ENCODE measurements around the gene LIAS.
A peak's percentile ranks its signal among the peaks of the same experiment; 100 is the strongest.
"Not testable (repeated sequence)": the region's sequence is repeated elsewhere in the genome, so short reads cannot be mapped to it uniquely, and the experiment has no call there.

LIAS gene

GRCh38 chr4:39497909-39498726 lies 39.3 kb downstream of the LIAS start:
- no peak for DNase-seq (ENCODE audit: low read depth)

- no peak for DNase-seq (ENCODE audit: low read depth)
Observed at GRCh38 chr4:39498727-39499020, 39.8 kb downstream of the LIAS start.

- no peak for DNase-seq (ENCODE audit: low read depth)
Observed at GRCh38 chr4:39502019-39502663, 43.3 kb downstream of the LIAS start.

GRCh38 chr4:39502664-39503035 lies 43.8 kb downstream of the LIAS start:
- DNase-seq (ENCODE audit: low read depth): not testable (repeated sequence)

- DNase-seq (ENCODE audit: low read depth): no peak
Observed at GRCh38 chr4:39504538-39504937, 45.7 kb downstream of the LIAS start.

GRCh38 chr4:39505581-39505980 lies 46.7 kb downstream of the LIAS start:
- DNase-seq (ENCODE audit: low read depth): no peak

GRCh38 chr4:39510348-39510929 lies 51.6 kb downstream of the LIAS start:
- no peak for DNase-seq (ENCODE audit: low read depth)

- not testable (repeated sequence) for DNase-seq (ENCODE audit: low read depth)
Observed at GRCh38 chr4:39514266-39514665, 55.4 kb downstream of the LIAS start.

GRCh38 chr4:39514888-39515401 lies 56.1 kb downstream of the LIAS start:
- no peak for DNase-seq (ENCODE audit: low read depth)

- DNase-seq (ENCODE audit: low read depth): not testable (repeated sequence)
Observed at GRCh38 chr4:39515669-39516401, 57.0 kb downstream of the LIAS start.

GRCh38 chr4:39516407-39516966 lies 57.6 kb downstream of the LIAS start:
- DNase-seq (ENCODE audit: low read depth): no peak

- no peak for DNase-seq (ENCODE audit: low read depth)
Observed at GRCh38 chr4:39518484-39518883, 59.6 kb downstream of the LIAS start.

- DNase-seq (ENCODE audit: low read depth): no peak
Observed at GRCh38 chr4:39521253-39521919, 62.5 kb downstream of the LIAS start.

GRCh38 chr4:39522068-39522467 lies 63.2 kb downstream of the LIAS start:
- no peak for DNase-seq (ENCODE audit: low read depth)

GRCh38 chr4:39524161-39524957 lies 65.5 kb downstream of the LIAS start:
- DNase-seq (ENCODE audit: low read depth): no peak

GRCh38 chr4:39525822-39526690 lies 67.2 kb downstream of the LIAS start:
- DNase-seq (ENCODE audit: low read depth): no peak

- DNase-seq (ENCODE audit: low read depth): peak; percentile 3
Observed at GRCh38 chr4:39526765-39527295, 68.0 kb downstream of the LIAS start.

GRCh38 chr4:39527296-39528060 lies 68.6 kb downstream of the LIAS start, which contains the start of gene UGDH:
TSS of gene UGDH (minus strand) at chr4:39527439. CDS start at chr4:39521512, 5,927 bp downstream.
- DNase-seq (ENCODE audit: low read depth): peak; percentile 87

GRCh38 chr4:39528061-39528465 lies 69.2 kb downstream of the LIAS start:
- DNase-seq (ENCODE audit: low read depth): no peak
